ENCODE data around the gene TASP1.
"Not testable (repeated sequence)": the region's sequence is repeated elsewhere in the genome, so short reads cannot be mapped to it uniquely, and the experiment has no call there.

The TASP1 gene

DNA sequence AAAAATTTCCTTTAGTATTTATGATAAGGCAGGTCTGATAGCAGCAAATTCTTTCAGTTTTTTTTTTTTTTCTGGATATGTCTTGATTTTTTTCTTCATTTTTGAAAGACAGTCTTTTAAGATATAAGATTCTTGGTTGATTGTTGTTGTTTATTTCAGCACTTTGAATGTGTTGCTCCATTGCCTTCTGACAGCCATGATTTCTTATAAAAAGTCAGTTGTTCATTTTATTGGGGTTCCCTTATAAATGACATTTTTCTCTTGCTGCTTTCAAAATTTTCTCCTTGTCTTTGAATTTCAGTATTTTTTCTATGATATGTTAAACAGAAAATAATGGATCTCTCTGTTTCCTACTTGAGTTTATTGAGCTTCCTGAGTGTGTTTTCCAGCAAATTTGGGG, 265.3 kb downstream of the TASP1 start:
- TF ChIP-seq HDGF (IDR thresholded peaks at IDR 0.05; ENCODE audit: borderline replicate concordance) (no peak), FOXA1 (IDR thresholded peaks at IDR 0.05) (no peak), L3MBTL2 (conservative IDR thresholded peaks at IDR 0.05) (no peak), ZNF384 (IDR thresholded peaks at IDR 0.05) (no peak), FOXM1 (IDR thresholded peaks at IDR 0.05; ENCODE audit: borderline replicate concordance) (no peak), FOXK2 (IDR thresholded peaks at IDR 0.05) (no peak), SP1 (IDR thresholded peaks at IDR 0.05) (no peak), ARNT (IDR thresholded peaks at IDR 0.05) (no peak), NFRKB (IDR thresholded peaks at IDR 0.05) (no peak)
- TF ChIP-seq, protein P1, sequence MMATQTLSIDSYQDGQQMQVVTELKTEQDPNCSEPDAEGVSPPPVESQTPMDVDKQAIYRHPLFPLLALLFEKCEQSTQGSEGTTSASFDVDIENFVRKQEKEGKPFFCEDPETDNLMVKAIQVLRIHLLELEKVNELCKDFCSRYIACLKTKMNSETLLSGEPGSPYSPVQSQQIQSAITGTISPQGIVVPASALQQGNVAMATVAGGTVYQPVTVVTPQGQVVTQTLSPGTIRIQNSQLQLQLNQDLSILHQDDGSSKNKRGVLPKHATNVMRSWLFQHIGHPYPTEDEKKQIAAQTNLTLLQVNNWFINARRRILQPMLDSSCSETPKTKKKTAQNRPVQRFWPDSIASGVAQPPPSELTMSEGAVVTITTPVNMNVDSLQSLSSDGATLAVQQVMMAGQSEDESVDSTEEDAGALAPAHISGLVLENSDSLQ (IDR thresholded peaks at IDR 0.05) = no peak
- ChIA-PET POLR2A (no interaction called here), CTCF (no interaction called here)
- no peak for DNase-seq (ENCODE audit: extremely low spot score)

GRCh38 chr20:13364278-13365170, 274.2 kb downstream of the TASP1 start:
- CTCF ChIA-PET = no interaction called here
- TF ChIP-seq FOXK2 (IDR thresholded peaks at IDR 0.05) (no peak), L3MBTL2 (conservative IDR thresholded peaks at IDR 0.05) (no peak), NFRKB (IDR thresholded peaks at IDR 0.05) (no peak), ZNF384 (IDR thresholded peaks at IDR 0.05) (no peak), TARDBP (IDR thresholded peaks at IDR 0.05) (no peak), LEF1 (IDR thresholded peaks at IDR 0.05; ENCODE audit: borderline replicate concordance) (no peak), SP1 (IDR thresholded peaks at IDR 0.05) (no peak), ELF4 (IDR thresholded peaks at IDR 0.05) (no peak), FOXM1 (IDR thresholded peaks at IDR 0.05; ENCODE audit: borderline replicate concordance) (no peak), HDGF (IDR thresholded peaks at IDR 0.05; ENCODE audit: borderline replicate concordance) (no peak), FOXA1 (IDR thresholded peaks at IDR 0.05) (no peak), SUZ12 (IDR thresholded peaks at IDR 0.05) (no peak), CTBP1 (IDR thresholded peaks at IDR 0.05; ENCODE audit: borderline replicate concordance) (no peak), BHLHE40 (IDR thresholded peaks at IDR 0.05; ENCODE audit: borderline replicate concordance) (no peak), ARNT (IDR thresholded peaks at IDR 0.05) (no peak)
- TF ChIP-seq, protein P1 (IDR thresholded peaks at IDR 0.05) = no peak
- POLR2A ChIA-PET = no interaction called here
- no peak for DNase-seq (ENCODE audit: extremely low spot score)

DNA sequence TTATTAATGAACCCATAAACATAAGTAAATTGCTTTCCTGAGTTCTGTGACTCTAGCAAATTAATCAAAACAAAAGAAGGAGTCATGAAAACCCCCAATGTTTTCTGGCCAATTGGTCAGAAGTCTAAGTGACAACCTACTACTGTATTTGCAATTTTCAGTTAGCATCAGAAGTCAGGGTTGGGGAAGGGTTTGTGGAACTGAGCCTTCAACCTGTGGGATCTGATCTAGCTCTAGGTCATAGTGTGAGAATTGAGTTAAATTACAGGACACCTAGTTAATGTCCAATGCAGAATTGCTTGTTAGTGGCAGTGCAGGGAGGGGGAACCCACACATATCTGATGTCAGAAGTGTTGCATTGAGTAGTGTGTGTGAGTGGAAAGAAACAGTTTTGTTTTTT, 275.3 kb downstream of the TASP1 start:
- CTCF ChIA-PET = no interaction called here
- POLR2A ChIA-PET = no interaction called here
- TF ChIP-seq NFRKB (IDR thresholded peaks at IDR 0.05) (no peak), ZNF384 (IDR thresholded peaks at IDR 0.05) (no peak), ELF4 (IDR thresholded peaks at IDR 0.05) (no peak), BHLHE40 (IDR thresholded peaks at IDR 0.05; ENCODE audit: borderline replicate concordance) (no peak), HDGF (IDR thresholded peaks at IDR 0.05; ENCODE audit: borderline replicate concordance) (no peak), L3MBTL2 (conservative IDR thresholded peaks at IDR 0.05) (no peak), TARDBP (IDR thresholded peaks at IDR 0.05) (no peak), LEF1 (IDR thresholded peaks at IDR 0.05; ENCODE audit: borderline replicate concordance) (no peak), CTBP1 (IDR thresholded peaks at IDR 0.05; ENCODE audit: borderline replicate concordance) (no peak)
- no peak for DNase-seq (ENCODE audit: extremely low spot score)

DNA sequence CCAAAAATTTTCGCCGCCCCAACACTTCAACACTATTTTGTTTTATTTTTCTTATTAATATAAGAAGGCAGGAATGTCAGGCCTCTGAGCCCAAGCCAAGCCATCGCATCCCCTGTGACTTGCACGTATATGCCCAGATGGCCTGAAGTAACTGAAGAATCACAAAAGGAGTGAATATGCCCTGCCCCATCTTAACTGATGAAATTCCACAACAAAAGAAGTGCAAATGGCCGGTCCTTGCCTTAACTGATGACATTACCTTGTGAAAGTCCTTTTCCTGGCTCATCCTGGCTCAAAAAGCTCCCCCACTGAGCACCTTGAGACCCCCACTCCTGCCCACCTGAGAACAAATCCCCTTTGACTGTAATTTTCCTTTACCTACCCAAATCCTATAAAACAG, 276.6 kb downstream of the TASP1 start:
- DNase-seq (ENCODE audit: extremely low spot score); POLR2A ChIA-PET; CTCF ChIA-PET: not testable (repeated sequence)

GRCh38 chr20:13358936-13359335, 279.8 kb downstream of the TASP1 start:
- POLR2A ChIA-PET; DNase-seq (ENCODE audit: extremely low spot score); CTCF ChIA-PET: not testable (repeated sequence)

DNA sequence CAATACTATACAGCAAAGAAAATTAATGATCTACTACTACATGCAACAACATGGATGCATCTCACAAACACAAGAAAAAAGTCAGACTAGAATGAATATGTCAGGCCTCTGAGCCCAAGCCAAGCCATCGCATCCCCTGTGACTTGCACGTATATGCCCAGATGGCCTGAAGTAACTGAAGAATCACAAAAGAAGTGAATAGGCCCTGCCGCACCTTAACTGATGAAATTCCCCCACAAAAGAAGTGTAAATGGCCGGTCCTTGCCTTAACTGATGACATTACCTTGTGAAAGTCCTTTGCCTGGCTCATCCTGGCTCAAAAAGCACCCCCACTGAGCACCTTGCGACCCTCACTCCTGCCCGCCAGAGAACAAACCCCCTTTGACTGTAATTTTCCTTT, 280.9 kb downstream of the TASP1 start:
- DNase-seq (ENCODE audit: extremely low spot score); POLR2A ChIA-PET; CTCF ChIA-PET: not testable (repeated sequence)

DNA sequence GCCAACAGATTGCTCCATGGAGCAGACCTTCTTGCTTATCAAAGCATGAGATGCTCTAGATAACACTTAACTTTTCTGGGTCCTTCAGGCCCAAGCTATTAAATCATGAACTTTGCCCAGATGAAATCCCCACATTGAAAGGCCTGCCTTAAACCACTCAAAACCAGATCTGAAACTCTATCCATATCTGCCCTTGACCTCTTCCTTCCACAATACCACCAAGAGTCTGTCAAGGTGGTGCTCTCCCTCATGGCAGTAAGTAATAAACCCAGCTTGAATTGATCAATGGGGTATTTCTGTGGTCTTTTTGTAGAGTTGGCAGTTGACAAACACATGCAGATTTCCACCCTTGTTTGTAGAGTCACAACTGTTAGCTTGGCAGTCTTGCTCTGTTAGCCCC, 282.1 kb downstream of the TASP1 start:
- no peak for DNase-seq (ENCODE audit: extremely low spot score)
- POLR2A ChIA-PET = no interaction called here
- CTCF ChIA-PET = no interaction called here
- TF ChIP-seq ZNF384 (IDR thresholded peaks at IDR 0.05) (no peak), FOXM1 (IDR thresholded peaks at IDR 0.05; ENCODE audit: borderline replicate concordance) (no peak), NFRKB (IDR thresholded peaks at IDR 0.05) (no peak), FOXK2 (IDR thresholded peaks at IDR 0.05) (no peak), HDGF (IDR thresholded peaks at IDR 0.05; ENCODE audit: borderline replicate concordance) (no peak), SP1 (IDR thresholded peaks at IDR 0.05) (no peak), L3MBTL2 (conservative IDR thresholded peaks at IDR 0.05) (no peak), ELF4 (IDR thresholded peaks at IDR 0.05) (no peak), SUZ12 (IDR thresholded peaks at IDR 0.05) (no peak), TARDBP (IDR thresholded peaks at IDR 0.05) (no peak), ARNT (IDR thresholded peaks at IDR 0.05) (no peak), FOXA1 (IDR thresholded peaks at IDR 0.05) (no peak)
- TF ChIP-seq, protein P1 (IDR thresholded peaks at IDR 0.05) = no peak

Measured in HEK293T (cell line).